Measurements from ENCODE around the gene FYB1.

FYB1 gene

DNA sequence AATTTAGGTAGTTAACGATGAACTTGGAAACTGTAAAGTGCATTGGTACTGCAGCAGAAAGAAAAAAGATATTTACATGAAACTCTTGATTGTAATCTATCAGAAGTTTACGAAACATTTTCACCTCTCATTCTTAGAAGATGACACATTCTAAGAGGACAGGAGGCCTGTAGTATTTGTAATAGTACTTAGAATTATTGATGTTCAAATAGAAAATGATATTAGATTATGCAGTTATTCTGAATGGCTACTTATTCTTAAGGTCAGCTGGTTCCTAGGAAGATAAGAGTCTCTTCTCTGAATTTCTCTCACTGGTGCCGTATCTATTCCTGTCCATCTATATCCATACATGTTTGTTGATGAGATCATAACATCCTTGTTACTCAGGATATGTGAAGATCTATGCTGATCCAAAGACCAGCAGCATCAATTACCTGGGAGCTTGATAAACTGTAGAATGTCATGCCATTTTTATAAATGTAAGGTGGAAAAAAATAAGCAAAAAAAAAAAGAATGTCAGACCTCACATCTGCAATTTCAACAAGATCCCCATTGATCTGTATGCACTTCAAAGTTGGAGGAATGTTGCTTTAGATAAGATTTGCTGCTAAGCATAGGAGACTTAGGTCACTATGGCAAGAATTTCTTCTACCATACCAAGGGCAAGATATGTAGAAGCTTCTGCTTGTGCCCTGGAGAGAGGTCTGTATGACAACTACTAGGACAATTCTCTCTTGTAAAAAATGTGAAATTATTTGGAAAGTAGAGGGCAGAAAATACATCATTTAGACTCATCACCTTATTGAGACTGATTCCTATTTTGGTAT lies 102.8 kb downstream of the FYB1 start:
- no peak for DNase-seq

DNA sequence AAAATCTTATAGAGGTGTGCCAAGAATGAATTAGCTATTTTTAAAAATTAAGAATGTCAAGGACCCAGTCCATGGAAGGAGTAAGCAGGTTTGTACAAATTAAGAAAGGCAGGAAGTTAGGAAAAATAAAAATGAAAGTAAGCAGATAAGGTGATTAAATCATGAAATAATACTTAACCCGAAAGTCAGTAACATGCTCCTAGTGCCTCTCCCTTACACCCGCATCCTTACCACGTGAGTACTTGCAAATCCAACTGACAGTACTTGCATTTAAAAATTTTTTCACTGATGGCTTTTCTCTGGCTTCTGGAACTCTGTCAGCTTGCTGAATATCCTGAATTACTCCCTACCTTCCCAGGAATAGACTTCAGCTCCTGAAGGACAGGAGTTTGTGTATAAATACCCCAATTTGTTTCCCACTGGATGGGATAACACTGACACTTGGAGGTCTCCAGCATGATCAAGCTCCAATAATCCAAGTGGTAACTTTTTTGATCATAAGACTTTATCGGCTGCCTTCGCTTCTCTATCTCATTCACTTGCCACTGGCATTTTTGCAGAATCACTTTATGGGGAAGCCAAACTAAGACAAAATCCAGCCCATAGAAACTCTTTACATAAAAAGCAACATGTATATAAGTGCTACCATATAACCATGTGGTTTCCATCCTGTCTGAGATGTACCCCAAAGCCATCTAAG lies 103.6 kb downstream of the FYB1 start:
- no peak for DNase-seq

GRCh38 chr5:39114155-39114554 lies 105.2 kb downstream of the FYB1 start:
- DNase-seq, result no peak

DNA sequence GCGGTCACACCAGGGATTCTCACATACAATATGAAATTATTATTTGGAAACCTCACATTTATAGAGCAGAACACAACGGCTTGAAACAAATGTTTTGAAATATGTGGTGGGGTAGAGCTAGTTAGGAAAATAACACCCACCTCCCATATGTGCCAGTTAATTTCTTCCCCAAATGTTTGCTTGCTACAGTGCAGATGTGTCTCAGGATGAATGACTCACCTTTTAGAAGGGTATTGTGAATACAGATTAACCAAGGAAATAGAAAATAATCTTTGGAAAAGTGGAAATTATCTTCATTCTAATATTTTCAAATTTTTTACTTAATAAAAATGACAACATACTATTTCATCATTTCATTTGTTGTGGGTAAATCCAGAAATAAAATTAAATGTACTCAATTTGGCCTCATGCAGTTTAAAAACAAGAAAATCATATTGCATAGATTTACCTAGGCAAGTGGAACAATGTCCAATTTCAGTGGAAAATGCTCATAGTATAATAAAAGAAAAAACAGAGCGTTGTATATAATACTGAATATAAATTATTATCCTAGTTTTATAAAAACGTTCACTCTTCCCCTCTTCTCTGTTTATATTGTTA lies 105.9 kb downstream of the FYB1 start:
- no peak for DNase-seq

GRCh38 chr5:39109606-39110005 lies 109.8 kb downstream of the FYB1 start:
- DNase-seq, result no peak

GRCh38 chr5:39108987-39109386 lies 110.4 kb downstream of the FYB1 start:
- DNase-seq, result no peak

GRCh38 chr5:39107350-39107749 lies 112.0 kb downstream of the FYB1 start:
- no peak for DNase-seq

- DNase-seq, result no peak
Measured at GRCh38 chr5:39106322-39106721, 113.0 kb downstream of the FYB1 start.

DNA sequence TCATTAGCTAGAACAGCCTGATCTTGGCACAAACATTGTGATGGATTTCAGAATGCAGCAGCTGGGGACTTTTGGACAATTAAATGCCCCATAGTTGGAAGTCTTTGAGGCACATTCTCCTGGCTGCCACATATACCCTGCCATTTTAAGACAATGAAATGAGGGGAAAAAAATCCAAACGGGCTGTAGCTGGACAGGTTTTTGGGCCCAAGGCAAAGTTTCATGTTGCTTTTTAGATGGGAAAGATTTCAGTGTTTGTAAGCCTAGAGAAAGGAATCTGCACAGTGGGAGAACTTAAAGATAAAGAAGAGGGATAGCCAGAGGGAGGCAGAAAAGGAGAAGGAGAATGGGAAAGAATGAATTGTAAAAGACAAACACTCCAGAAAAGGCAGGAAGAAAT lies 115.1 kb downstream of the FYB1 start:
- no peak for DNase-seq

GRCh38 chr5:39102684-39103155 lies 116.6 kb downstream of the FYB1 start:
- no peak for DNase-seq

DNA sequence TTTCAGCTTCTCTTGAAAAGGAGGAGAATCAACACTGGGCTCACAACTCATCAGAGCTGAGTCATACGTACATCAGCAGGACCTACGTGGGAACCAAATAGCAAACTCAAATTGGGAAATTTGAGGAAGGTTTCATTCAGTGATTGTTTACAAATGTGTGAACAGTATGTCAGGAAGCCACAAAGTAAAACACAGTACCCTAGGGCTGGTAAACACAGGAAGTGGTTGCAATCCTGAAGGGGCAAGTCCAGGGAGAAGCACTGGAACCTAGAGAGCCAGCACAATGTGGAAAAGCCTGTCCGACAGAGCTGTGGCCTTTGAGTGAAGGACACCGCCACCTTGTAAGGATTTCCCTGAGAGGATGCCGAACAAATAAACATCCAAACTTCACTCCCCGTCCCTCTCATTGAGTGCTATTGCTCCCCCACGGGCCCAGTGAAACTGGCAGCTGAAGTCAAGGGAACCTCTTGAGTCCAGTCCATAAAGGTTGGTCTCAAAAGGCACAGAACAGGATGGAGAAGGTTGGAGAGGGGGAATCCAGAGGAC lies 118.4 kb downstream of the FYB1 start:
- DNase-seq, result no peak

- DNase-seq, result no peak
Measured at GRCh38 chr5:39100301-39100850, 119.0 kb downstream of the FYB1 start.

DNA sequence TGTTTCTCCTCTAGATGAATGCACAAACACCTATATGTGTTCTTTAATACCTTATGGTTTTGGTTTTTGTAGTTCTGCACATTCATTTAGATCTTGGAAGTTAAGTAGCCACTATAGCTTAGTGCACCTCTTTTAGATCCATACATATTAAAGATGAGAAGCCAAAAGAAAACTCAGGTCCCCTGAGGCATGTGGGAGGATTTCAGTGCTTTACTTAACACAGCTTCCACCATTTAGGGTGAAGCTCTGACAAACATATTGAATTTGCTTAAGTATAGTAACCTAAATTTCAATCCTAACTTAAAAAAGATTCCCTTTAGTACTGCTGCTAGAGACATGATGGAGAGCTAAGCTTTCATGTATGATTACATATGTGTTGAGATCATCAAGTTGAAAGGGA lies 119.5 kb downstream of the FYB1 start:
- DNase-seq, result no peak

DNA sequence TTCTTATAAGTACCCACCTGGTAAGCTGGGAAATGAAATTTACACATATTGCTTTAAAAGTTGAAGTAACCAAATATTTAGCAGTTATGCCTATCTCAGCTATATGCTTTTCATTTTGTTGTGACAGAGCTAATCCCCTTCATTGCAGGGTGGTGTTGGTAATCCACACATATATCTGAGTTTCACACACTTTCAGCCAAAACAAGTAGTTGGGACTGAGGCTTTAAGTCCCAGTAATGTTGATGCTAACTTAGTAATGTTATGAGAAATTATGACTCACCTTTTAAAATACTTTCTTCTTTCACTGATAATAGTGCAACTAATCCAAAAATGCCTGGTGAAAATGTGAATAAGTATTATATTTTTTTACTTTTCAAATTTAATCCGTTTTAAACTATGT lies 126.0 kb downstream of the FYB1 start:
- DNase-seq, result no peak

DNA sequence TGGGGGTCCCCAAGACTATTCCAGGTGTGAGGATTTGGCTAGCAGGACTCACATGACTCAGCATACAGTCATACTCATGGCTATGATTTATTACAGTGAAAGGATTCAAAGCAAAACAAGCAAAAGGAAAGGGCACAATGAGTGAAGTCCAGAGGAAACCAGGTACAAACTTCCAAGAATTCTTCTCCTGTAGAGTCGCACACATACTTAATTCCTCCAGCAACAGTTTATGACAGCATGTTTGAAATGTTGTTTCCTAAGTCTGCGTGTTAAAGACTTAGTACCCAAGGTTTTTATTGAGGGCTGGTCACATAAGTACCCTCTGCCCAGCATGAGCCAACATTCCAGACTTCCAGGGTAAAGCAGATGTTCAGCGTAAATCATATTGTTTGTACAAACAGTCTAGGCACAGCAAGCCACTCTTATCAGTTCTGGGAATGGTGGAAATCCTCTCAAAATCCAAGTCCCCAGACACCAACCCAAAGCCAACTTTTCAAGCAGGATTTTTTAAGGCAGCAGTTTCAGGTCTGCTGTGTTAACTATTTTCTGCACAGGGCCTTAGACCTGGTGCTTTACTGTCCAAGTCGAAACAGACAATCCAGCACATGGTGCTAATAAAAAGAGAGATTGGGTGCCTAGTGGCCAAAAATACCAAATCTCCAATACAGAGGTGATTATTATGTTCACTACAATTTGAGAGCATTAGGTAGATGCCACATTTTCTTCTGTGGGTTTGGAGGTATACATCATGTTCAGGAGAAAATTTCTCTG lies 126.6 kb downstream of the FYB1 start:
- no peak for DNase-seq

DNA sequence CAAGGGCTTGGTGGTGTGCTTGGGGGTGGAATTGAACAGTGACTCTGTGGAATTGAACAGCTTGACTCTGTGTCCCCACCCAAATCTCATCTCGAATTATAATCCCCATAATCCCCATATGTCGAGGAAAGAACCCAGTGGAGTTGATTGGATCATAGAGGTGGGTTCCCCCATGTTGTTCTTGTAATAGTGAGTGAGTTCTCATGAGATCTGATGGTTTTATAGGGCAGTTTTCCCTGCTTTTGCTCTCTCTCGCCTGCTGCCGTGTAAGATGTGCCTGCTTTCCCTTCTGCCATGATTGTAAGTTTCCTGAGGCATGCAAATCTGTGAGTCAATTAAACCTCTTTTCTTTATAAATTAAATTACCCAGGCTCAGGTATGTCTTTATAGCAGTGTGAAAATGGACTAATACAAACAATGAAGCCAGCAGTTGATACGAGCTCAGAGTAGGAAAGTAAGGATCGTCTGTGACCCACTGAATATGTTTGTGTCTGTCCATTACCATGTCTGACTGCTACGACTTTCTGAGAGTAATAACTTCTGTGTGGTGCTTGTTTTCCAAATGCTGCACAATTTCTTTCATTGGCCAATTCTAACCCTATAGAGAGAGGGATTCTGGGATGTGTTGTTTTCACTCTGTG lies 127.3 kb downstream of the FYB1 start:
- no peak for DNase-seq

DNA sequence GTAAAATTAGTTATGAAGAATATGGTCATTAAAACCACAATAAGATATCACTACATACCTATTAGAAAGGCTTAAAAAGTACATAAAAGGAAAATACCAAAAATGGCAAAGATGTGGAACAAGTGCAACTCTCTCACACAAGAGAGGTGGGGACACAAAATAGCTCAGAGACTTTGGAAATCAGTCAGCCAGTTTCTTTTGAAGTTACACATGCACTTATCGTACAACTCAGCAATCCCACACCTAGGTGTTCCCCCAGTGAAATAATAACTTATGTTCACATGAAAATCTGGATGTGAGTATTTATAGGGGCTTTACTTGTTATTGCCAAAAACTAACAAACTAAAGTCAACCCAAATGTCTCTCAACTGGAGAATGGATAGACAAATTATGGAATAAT lies 135.4 kb downstream of the FYB1 start:
- no peak for DNase-seq

DNA sequence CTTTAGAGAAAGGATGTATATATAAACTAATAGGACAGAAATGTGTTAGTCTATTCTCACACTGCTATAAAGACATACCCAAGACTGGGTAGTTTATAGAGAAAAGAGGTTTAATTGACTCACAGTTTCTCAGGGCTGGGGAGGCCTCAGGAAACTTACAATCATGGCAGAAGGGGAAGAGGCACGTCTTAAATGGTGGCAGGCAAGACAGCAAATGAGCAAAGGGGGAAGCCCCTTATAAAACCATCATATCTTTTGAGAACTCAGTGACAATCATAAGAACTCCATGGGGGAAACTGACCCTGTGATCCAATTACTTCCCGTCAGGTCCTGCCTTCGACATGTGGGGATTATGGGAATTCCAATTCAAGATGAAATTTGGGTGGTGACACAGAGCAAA lies 136.4 kb downstream of the FYB1 start:
- no peak for DNase-seq

GRCh38 chr5:39080597-39081204 lies 138.7 kb downstream of the FYB1 start:
- peak; percentile 59 for DNase-seq

- no peak for DNase-seq
Measured at GRCh38 chr5:39080168-39080567, 139.2 kb downstream of the FYB1 start.

GRCh38 chr5:39079147-39079546 lies 140.2 kb downstream of the FYB1 start:
- DNase-seq, result no peak
